NCI-H187 (cell line): Measurements from ENCODE around the gene ATP1A1.
A peak's percentile ranks its signal among the peaks of the same experiment; 100 is the strongest.

Source experiments
- DNase-seq, 2 experiments: peaks; one replicate each; lab custom pipeline; 2025; lab: John Stamatoyannopoulos, UW

Gene ATP1A1

DNA sequence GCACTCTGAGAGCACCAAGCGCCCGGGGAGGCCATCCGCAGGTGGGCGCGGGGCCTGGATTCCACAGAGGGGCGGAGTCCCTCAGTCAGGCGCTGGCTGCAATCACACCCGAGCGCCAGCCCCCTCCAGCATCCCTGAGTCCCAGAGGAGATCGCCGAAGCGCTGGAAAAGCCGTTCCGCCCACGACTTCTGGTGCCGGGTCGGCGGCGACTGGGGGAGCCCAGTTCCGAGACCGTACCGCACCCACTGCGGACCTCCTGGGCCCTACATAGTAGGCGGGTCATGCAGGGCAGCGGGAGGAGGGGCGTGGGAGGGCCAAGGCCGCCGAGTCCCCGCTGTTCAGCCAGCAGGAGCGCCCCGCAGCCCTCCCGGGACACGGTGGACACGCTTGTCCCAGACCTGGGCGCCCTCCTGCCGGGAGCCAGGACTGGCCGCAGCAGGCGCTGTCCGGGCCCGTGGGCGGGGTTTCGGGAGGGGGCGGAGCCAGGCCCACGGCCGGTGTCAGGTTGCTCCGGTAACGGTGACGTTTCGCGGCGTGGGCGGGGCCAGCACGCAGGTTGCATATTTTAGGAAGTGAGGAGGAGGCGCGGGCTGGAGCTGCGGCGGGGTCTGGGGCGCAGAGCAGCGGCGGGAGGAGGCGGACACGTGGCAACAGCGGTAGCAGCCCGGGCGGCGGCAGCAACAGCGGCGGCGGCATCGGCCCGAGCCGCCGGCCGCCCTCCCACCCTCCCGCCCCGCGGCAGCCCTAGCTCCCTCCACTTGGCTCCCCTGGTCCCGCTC is at the start of gene ATP1A1:
TSS of gene ATP1A1 (plus strand) at position 594 of the 780 bp plus-strand sequence. CDS start 268 bp downstream, outside the sequence.
- peak; percentile 83 to 94 for DNase-seq

DNA sequence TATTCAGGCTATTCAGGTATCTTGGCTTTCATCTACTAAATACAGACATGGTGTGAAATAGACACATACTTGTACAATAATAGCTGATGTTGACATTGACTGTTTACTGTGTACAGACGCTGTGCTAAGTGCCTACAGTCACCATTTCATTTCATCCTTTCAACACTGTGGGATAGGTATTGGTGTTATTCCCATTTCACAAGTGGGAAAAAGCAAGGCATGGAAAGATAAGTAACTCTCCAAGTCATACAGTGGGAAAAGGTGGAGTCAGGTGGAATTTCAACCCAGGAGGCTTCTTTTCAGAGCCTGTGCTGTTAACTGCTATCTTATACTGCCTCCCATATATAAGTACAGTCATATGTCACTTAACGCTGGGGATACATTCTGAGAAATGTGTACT is 49.6 kb upstream of the ATP1A1 start:
- no peak for DNase-seq

DNA sequence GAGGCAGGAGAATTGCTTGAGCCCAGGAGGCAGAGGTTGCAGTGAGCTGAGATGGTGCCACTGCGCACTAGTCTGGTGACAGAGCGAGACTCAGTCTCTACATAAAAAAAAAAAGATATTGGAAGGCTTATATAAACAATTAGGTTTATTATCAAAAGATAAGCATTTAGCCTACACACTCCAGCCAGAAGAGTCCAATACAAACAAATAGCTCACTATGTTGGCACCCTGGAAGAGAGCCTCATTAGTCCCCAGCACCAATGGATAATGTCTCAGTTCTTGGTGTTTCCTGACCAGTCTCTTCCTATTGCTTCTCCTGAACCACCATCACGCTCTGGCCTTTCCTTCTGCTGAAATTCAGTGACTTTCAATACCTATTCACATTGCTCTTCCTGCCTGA is 48.6 kb upstream of the ATP1A1 start:
- no peak for DNase-seq

DNA sequence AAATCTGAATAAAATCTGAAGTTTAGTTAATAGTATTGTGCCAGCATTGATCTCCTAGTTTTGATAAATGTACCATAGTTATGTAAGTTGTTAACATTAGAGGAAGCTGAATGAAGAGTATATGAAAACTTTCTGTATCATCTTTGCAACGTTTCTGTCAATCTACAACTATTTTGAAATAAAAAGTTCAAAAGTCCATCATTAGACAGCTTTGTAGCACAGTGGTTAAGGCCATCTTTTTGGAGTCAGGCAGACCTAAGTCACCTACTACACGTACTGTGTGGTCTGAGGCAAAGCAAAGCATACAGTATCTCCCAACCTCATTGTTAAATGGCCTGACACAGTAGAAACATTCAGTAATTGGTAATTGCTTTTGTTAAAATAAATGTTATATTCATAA is 47.9 kb upstream of the ATP1A1 start:
- no peak for DNase-seq

DNA sequence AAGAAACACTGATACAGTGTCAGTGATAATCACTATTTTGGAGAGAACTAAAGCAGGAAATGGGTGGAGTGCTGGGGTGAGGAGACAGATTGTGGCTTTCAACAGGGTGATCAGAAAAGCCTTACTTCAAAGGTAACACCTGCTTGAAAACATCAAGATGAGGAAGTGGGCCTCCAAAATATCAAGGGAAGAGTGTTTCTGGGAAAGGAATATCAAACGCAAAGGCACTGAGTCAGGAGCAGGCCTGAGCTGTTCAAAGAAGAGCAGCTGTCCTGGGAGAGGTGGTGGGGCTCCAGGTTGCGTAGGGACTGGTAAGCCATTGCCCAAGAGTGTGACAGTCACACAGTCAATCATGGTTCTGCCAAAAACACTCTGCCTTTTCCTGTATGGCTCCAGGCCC is 47.1 kb upstream of the ATP1A1 start:
- DNase-seq = no peak

- DNase-seq = peak in 1 of 2 experiments; percentile 34
These were observed 46.6 kb upstream of the ATP1A1 start for GRCh38 chr1:116326486-116326885.

- no peak for DNase-seq
These were observed 44.4 kb upstream of the ATP1A1 start for GRCh38 chr1:116328671-116329070.

- no peak for DNase-seq
These were observed 43.3 kb upstream of the ATP1A1 start for GRCh38 chr1:116329524-116330341.

- peak; percentile 59 to 81 for DNase-seq
These were observed 42.7 kb upstream of the ATP1A1 start for GRCh38 chr1:116330342-116330652.

DNA sequence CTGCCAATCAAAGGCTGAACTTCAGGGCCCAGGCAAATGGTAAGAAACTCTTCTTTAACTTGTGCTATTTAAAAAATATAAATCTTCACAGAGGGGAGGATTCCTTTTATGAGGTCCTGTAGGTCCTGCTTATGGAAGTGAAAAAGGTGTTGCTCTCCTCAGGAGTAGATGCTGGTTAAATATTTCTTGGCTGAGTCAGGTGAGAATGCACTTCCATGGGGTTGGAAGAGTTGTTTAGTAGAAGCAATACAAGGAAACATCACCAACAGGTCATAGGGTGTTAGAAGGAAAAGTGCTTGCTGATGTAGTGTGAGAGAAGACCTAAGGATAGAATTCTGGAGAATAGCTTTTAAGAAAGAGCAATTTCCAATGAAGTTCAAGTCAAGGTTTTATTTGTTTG is 42.2 kb upstream of the ATP1A1 start:
- no peak for DNase-seq

DNA sequence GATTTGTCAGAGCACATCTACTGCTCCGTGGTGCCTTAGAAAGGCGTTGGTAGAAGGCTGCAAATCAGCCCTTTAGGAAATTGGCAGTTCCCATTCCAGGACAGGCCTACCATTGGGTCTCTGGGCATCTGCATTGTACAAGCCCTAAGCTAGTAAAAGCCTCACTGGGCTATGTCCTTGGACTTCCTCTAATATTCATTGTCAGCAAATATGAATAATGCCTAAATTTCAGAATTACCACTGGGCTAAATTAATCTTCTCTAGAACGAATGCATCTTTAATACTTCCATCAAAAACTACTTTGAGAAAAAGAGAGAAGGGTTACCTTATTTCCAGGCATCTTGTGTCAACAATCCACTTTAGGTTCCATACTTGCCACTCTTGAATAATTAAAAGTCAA is 41.5 kb upstream of the ATP1A1 start:
- DNase-seq = no peak

DNA sequence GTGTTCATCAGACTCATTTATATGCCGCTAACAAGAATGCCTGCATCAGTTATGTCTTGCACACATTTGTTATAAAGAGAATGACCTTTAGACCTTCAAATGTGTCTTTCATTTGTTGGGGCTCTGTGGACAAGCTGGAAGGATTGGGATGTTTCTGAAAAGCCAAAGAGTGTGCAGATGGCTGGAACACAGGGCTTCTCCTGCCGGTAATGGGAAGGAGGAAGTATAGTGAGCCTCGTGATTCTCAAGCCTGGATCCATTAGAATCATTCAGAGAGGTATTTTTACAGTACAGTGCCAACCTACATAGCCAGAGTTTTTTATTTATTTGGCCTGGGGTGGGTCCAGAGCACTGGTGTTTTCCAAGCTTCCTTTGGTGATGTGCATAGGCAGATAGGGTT is 40.6 kb upstream of the ATP1A1 start:
- DNase-seq = no peak

- no peak for DNase-seq
These were observed 39.7 kb upstream of the ATP1A1 start for GRCh38 chr1:116333171-116334014.

DNA sequence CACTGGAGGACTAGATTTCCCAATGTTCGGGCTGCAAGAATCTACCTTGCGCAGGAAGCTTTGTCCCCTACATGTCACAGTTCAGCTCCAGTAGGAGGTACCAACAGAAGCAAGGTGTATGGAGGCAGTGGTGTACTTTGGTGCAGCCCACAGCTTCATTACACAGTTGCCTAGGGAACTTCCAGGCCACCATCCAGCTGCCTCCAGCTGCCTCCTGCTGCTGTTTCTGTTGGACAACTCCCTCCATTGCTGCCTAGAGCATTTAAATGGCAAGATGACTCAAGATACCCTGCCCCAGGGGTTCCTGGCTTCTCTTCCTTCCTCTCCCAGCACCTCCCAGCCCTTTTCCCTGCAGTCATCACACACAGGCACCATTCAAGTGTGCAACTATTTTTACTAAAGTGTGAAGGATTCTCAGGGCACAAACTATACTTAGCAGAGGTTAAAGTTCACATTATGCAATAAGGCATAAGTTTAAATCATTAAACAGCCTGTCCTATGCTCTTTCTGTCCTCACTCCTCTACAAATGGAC is 39.0 kb upstream of the ATP1A1 start:
- no peak for DNase-seq

DNA sequence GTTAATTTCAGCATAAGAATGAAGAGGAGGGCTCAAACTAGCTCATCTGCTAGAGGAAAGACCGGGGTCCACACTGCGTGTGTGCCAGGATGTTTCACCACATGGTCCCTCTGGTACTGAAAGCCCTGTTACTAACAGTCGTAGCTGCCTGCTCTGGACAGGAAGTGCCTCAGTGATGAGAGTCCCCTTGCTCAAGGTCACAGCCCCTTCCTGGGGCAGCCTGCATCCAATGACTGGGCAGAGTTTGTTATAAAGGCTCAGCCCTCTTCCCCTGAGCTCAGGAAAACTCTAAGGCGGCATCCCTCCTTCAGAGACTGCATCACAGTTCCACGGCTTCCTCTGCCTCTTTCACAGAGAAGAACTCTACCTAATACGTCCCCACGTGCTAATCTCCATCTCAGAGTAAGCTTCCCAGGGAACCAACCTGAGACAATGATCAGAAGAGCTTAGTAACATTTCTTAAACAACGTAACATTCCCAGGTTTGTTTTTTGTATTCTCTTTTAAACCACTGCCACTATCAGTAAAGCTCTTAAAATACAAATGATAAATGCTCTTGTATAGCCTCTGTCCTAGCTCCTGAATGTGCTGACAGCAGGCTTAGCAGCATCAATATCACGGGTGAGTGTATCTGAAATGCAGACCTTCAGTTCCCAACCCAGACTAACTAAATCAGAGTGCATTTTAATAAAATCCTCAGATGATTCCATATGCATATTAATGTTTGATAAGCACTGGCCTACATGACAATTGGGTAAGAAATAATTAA is 38.0 kb upstream of the ATP1A1 start:
- no peak for DNase-seq

DNA sequence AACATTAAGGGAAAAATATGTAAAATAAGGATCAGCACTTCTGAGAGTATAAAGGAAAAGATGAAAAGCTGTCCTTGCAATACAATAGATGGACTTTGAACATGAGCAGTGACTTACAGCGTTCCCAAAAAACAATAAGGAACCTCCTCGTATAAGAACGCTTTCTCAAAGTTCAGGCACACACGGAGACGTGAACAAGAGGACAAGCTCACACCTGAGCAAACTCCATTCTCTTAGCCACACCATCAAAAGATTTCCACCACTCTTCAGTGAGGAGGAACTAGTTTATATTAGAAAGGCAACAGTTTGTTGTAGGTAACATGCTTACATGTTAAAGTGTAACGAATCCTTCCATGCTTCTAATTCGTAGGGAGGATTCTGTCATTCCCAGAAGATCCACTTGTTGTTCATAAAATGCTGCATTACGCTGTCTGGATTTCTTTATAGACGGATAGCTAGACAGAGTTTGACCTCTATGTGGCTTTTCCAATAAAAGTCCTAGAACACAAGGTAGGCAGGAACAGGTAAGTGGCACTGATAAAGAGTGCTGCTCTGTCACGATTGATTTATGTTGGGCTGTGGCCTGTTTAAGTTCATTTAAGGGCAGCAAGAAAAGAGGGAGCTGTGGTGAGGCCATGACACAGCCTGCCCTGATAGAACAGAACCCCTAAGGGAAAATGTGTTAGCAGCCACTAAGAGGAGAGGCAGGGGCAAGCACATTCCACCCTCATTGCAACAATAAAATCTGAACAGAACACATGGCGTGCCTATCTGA is 37.0 kb upstream of the ATP1A1 start:
- DNase-seq = no peak

DNA sequence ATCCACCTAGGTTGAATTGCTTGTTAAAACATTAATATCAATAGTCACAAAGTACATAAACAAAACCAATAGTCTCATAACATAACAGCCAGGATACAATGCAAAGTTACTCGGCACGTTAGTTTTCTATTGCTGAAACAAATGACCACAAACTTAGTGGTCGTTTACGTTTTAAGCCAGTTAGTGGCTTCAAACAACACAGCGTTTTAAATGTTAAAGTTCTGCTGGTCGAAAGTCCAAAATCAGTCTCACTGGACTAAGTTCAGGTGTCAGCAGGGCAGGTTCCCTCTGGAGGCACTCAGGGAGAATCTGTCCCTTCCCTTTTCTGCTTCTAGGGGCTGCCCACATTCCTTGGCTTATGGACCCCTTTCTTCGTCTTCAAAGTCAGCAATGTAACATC is 35.6 kb upstream of the ATP1A1 start:
- DNase-seq = no peak

GRCh38 chr1:116338400-116338799 is 34.6 kb upstream of the ATP1A1 start:
- no peak for DNase-seq

- no peak for DNase-seq
These were observed 32.4 kb upstream of the ATP1A1 start for GRCh38 chr1:116340506-116341231.

DNA sequence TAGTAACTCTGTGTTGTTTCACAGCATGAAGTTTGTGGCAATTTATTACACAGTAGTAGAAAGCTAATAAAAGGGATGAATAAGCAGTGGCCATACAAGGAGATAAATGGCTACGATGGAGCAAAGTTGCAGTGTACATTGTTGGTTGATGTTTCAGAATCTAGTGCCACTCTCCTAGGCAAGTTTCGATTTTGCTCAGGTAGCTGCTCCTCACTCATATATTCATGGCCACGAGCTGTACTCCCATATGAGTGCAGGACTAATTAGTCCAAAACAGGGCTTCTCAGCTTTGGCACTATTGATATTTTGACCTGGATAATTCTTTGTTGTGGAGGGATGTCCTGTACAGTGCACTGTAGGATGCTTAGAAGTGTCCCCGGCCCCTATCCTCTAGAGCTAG is 30.0 kb upstream of the ATP1A1 start:
- no peak for DNase-seq
